DMS79 (cell line): ENCODE results near the gene MAPK1.
"Not testable (repeated sequence)": the region's sequence is repeated elsewhere in the genome, so short reads cannot be mapped to it uniquely, and the experiment has no call there.

ENCODE experiments used
- DNase-seq: peaks from one replicate; lab custom pipeline; 2025; lab: John Stamatoyannopoulos, UW

MAPK1 gene

GRCh38 chr22:21754523-21754922 lies 112.9 kb downstream of the MAPK1 start:
- no peak for DNase-seq

GRCh38 chr22:21753374-21754111 lies 113.9 kb downstream of the MAPK1 start:
- DNase-seq, result no peak

- no peak for DNase-seq
These were observed 115.2 kb downstream of the MAPK1 start for GRCh38 chr22:21752276-21752675.

- DNase-seq, result no peak
These were observed 121.5 kb downstream of the MAPK1 start for GRCh38 chr22:21745948-21746347.

GRCh38 chr22:21744917-21745316 lies 122.5 kb downstream of the MAPK1 start:
- DNase-seq, result not testable (repeated sequence)

GRCh38 chr22:21741790-21742189 lies 125.7 kb downstream of the MAPK1 start:
- no peak for DNase-seq

- no peak for DNase-seq
These were observed 126.4 kb downstream of the MAPK1 start for GRCh38 chr22:21741059-21741458.

- no peak for DNase-seq
These were observed 127.5 kb downstream of the MAPK1 start for GRCh38 chr22:21739828-21740377.

- DNase-seq, result no peak
These were observed 128.5 kb downstream of the MAPK1 start for GRCh38 chr22:21738966-21739365.

- no peak for DNase-seq
These were observed 129.4 kb downstream of the MAPK1 start for GRCh38 chr22:21738081-21738480.

- no peak for DNase-seq
These were observed 130.5 kb downstream of the MAPK1 start for GRCh38 chr22:21736948-21737347.

- DNase-seq, result no peak
These were observed 131.3 kb downstream of the MAPK1 start for GRCh38 chr22:21736084-21736642.

- DNase-seq, result no peak
These were observed 132.0 kb downstream of the MAPK1 start, which contains the start of gene YPEL1 for GRCh38 chr22:21735200-21736083. Gene YPEL1, minus strand, starts transcription at chr22:21735794. Its CDS starts 25,050 bp downstream, at chr22:21710744.

GRCh38 chr22:21734540-21735199 lies 132.8 kb downstream of the MAPK1 start:
- no peak for DNase-seq

GRCh38 chr22:21731503-21731902 lies 135.9 kb downstream of the MAPK1 start:
- DNase-seq, result no peak

- no peak for DNase-seq
These were observed 136.7 kb downstream of the MAPK1 start for GRCh38 chr22:21730535-21731308.

GRCh38 chr22:21729184-21729583 lies 138.3 kb downstream of the MAPK1 start:
- not testable (repeated sequence) for DNase-seq

- DNase-seq, result no peak
These were observed 139.2 kb downstream of the MAPK1 start for GRCh38 chr22:21728270-21728669.

GRCh38 chr22:21727768-21728167 lies 139.7 kb downstream of the MAPK1 start:
- no peak for DNase-seq

GRCh38 chr22:21727159-21727558 lies 140.3 kb downstream of the MAPK1 start:
- no peak for DNase-seq

- no peak for DNase-seq
These were observed 140.8 kb downstream of the MAPK1 start for GRCh38 chr22:21726650-21727049.
